HL-60 (cell line): ENCODE data around the gene DPP10.

Experiments used
- DNase-seq, 2 experiments: peaks; one replicate each; pipeline ENCODE4 v3.0.0-alpha.2; 2010 to 2020; ENCODE audit warnings: low read depth in 1 of 2, low spot score in 1 of 2
- H3K27ac ChIP-seq: fragments of 250-450 bp; sonication (Bioruptor Pico); replicated peaks from 2 replicates; pipeline ENCODE4 v1.5.1; 2020; ENCODE audit warnings: mild to moderate bottlenecking, moderate library complexity
- H3K27me3 ChIP-seq: fragments of 250-450 bp; sonication (Bioruptor Pico); 2 replicates; pipeline ENCODE4 v1.5.1; 2021; ENCODE audit warnings: mild to moderate bottlenecking, moderate library complexity; ENCODE audit not compliant: insufficient read depth, poor library complexity, severe bottlenecking
- H3K4me3 ChIP-seq: replicated peaks from 2 replicates; pipeline ENCODE4 v1.5.1; 2011; ENCODE audit warnings: mild to moderate bottlenecking, control low read depth, low read length; ENCODE audit not compliant: insufficient read depth
- CTCF ChIP-seq: IDR thresholded peaks from one replicate; pipeline ENCODE4 v1.5.1; 2011; ENCODE audit warnings: low read length, control low read depth, inconsistent platforms; ENCODE audit not compliant: insufficient read depth
- GABPA ChIP-seq: IDR thresholded peaks from 2 replicates; pipeline ENCODE4 v1.6.1; 2012; ENCODE audit warnings: low read depth
- POLR2AphosphoS5 ChIP-seq: IDR thresholded peaks from 2 replicates; pipeline ENCODE4 v1.6.1; 2012; ENCODE audit warnings: low read depth
- REST ChIP-seq: IDR thresholded peaks from 2 replicates; pipeline ENCODE4 v1.6.1; 2012; ENCODE audit warnings: low read depth; ENCODE audit not compliant: insufficient replicate concordance
- SPI1 ChIP-seq: IDR thresholded peaks from 2 replicates; pipeline ENCODE4 v1.6.1; 2012; ENCODE audit warnings: low read depth, mild to moderate bottlenecking, borderline replicate concordance
- long read RNA-seq: library from polyadenylated mRNA; unstranded; transcript quantifications from one replicate; pipeline ENCODE4 v2.0.0, GENCODE V29; 2020

DPP10 gene
- long read RNA-seq, partial matches to known transcripts, result 0 of 3 reads
- long read RNA-seq, other reads (novel, unspliced or antisense), result 3 of 3 reads

GRCh38 chr2:114442510-114442909, at the start of gene DPP10:
TSS of gene DPP10 (plus strand) at chr2:114442641.
- TF ChIP-seq POLR2AphosphoS5, result no peak
- peak; percentile 95 for TF ChIP-seq REST
- DNase-seq, result no peak
- Histone ChIP-seq H3K4me3 (no peak within 1 kb of the TSS), H3K27me3 (peaks cover 2% of the 10 kb centered on the region), H3K27ac (no peak within 1 kb of the TSS)

- H3K4me3 ChIP-seq, result no peak overlapping the region
- DNase-seq, result peak in 1 of 2 experiments; percentile 5
- TF ChIP-seq POLR2AphosphoS5 (no peak), SPI1 (peak; percentile 79), GABPA (no peak), REST (no peak), CTCF (no peak)
- H3K27ac ChIP-seq, result no peak overlapping the region
- H3K27me3 ChIP-seq, result no peaks in the 10 kb centered on the region
Measured at GRCh38 chr2:114400890-114401289, 41.6 kb upstream of the DPP10 start.

- H3K27me3 ChIP-seq, result no peaks in the 10 kb centered on the region
- no peak for TF ChIP-seq SPI1
- no peak for TF ChIP-seq GABPA
- TF ChIP-seq CTCF, result no peak
- no peak for TF ChIP-seq POLR2AphosphoS5
- TF ChIP-seq REST, result no peak
- no peak overlapping the region for H3K4me3 ChIP-seq
- no peak for DNase-seq
- H3K27ac ChIP-seq, result no peak overlapping the region
Measured at GRCh38 chr2:114405247-114406116, 37.0 kb upstream of the DPP10 start.
